NCI-H2081 treated with DMSO at 0.1 percent for 48 hours (cell line): ENCODE measurements around the gene TNFRSF1A.

Experiments
- DNase-seq: peaks from one replicate; lab custom pipeline; 2025; lab: John Stamatoyannopoulos, UW

Gene TNFRSF1A

GRCh38 chr12:6374028-6374785 lies 32.3 kb upstream of the TNFRSF1A start:
- no peak for DNase-seq

GRCh38 chr12:6373022-6373787 lies 31.3 kb upstream of the TNFRSF1A start:
- DNase-seq: peak; percentile 84

GRCh38 chr12:6372403-6373003 lies 30.6 kb upstream of the TNFRSF1A start:
- peak; percentile 33 for DNase-seq

DNA sequence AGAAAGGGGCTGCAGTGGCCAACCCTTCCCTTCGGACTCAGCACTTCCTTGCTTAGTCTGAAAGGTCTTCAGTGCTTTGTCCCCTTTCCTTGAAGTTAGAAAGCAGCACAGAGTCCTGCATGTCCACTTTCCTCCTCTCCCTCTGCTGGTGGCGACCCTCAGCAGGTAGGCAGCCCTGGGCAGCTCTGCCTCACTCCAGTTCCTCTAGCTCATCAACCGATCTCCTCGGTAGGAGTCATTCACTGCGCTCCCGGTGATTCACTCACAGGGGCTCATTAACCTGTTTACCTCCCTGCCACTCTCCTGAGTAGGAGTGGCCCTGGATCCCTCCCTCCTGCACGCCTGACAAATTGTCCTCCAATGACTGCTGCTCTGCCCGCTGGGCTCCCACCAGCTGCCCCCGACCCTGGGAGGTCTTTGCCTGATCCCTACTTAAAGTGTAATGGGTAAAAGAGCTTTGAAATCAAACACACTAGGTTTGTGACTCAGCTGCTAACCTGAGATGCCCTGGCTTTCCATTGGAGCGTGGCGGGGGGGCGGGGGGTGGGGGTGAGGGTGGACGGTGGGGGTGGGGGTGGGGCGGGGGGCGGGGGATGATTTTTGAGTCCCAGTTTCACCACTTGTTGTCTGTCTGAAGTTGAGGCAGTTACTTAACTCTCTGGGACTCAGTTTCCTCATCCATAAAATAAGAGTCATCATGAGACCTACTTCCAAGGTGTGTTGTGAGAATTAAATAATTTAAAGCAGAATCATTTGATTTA lies 29.3 kb upstream of the TNFRSF1A start:
- peak; percentile 88 for DNase-seq

DNA sequence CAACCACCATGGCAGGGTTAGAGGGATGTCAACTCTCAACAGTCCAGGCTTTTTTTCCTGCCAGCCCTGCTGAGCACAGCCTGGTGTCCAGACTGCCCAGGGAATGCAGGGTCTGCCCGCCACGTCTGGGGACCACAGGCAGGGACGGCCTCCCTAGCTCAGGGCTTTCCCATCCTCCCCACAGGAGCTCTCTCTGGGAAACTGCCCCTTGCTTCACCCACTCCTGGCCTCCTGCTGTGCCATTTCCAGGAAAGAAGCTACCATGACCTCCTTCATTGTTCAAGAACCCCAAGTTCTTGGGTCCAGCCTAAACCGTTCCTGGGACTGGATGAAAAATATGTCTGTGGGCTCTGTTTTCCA lies 28.7 kb upstream of the TNFRSF1A start:
- DNase-seq: no peak

DNA sequence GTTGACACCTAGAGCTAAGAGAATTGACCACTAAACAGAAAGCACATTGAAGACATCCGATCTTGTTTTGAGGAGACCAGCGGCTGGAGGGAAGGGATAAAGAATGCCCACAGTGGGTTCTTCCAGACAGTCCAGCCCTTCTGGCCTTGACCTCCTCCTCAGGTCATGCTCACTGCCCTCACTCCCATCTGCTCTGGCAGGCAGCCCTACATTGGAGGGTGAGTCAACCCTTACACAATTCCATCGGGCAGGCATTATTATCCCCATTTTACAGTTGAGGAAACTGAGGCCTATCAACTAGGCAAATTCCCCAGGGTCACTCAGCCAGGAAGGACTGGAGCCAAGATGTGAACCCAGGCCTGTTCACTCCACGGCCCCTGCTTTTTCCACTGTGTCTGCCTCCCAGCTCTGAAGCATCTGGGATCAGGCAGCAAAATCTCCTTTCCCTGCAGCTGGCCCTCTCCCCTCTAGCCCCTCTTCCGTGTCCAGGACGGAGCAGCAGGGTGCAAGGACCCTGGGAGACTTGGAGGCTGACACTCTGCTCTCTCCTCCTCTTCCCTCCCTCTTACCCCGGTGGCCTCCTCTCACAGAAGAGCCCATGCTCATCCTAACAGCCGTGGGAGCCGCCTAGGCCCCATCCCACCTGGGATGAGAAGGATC lies 28.2 kb upstream of the TNFRSF1A start:
- DNase-seq: no peak

DNA sequence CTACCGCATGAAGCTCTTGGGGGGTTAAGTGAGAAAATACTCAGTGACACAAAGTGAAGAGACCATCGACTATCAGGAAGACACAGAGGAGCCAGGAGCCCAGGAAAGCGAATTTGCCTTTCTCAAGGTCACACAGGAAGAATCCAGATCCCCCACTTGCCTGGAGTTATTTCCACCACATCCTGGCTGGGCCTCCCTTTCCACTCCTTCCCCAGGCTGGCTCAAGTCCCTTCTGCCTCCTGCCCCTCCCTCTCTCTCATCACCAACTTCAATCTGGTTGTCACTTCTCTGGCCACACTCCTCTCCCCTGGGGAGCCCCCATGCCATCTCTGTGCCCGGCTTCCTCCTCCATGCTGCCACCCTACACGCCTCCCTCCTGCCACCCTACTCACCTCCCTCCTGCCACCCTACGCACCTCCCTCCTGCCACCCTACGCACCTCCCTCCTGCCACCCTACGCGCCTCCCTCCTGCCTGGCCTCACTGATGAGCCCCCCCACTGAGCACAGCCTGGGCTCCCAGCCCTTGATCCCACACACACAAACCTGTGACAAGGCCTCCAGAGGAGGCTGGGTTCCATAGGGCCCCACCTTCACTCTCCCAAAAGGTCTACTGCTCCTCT lies 27.1 kb upstream of the TNFRSF1A start:
- no peak for DNase-seq

GRCh38 chr12:6367969-6368892 lies 26.4 kb upstream of the TNFRSF1A start:
- no peak for DNase-seq

DNA sequence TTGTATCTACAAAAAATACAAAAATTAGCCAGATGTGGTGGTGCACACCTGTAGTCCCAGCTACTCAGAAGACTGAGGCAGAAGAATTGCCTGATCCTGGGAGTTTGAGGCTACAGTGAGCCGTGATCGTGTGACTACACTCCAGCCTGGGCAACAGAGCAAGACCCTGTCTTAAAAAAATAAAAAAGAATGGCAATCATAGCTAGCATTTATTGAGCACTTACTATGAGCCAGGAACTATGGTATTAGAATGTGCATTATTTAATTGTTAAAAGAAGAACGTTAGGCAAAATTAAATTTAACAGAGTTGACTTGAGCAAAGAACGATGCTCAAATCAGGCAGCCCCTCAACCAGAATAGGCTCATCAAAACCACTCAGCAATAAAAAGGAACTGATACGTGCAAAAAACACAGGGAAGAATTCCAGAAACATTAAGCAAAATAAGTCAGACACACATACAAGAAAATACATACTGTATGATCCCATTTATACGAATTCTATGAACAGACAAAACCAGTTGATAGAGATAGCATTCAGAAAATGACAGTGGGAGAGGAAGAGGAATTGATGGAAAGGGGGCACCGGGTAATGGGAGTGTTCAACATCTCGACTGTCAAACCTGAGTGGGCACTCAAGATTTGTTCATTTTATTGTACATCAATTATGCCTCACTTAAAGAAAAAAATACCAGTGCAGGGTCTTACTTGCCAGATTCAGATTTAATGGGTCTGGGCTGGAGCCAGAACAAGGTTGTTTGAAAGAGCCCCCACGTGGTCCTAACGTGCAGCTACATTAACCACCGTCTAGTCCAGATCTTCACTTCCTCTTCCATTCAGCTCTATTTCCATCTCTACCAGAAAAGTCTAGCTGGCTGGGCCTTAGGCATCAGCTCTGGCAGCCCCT lies 25.4 kb upstream of the TNFRSF1A start:
- no peak for DNase-seq

DNA sequence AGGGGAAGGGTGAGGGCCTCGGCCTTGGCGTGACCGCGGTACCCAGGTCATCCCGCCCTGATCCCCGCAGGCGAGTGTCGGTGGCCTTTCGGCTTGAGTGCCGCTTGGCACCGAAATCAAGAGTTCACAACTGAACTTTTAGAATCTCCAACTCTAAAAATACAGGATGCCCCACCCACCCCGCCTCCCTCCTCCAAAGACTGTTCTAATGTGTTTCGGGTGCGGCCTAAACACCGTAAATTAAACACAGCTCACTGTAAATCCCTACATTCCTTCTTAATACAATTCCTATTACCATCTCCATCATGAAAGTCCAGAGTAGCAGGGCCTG lies 22.1 kb upstream of the TNFRSF1A start:
- DNase-seq: no peak

GRCh38 chr12:6363330-6364043 lies 21.6 kb upstream of the TNFRSF1A start:
- DNase-seq: no peak

DNA sequence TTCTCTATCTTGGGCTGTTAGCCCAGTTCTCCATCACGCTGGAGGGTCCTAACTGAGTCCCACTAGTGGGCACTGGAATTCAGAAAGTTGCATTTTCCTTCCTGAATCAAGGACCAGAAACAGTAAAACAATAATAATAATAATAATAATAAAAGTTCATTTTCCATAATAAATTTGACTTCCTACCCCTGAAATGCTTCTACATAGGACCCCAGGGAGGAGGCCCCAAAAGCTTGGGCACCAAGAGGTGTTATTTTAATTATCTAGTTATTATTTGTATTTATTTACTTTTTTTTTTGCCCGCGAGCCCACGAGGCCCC lies 21.1 kb upstream of the TNFRSF1A start:
- no peak for DNase-seq

DNA sequence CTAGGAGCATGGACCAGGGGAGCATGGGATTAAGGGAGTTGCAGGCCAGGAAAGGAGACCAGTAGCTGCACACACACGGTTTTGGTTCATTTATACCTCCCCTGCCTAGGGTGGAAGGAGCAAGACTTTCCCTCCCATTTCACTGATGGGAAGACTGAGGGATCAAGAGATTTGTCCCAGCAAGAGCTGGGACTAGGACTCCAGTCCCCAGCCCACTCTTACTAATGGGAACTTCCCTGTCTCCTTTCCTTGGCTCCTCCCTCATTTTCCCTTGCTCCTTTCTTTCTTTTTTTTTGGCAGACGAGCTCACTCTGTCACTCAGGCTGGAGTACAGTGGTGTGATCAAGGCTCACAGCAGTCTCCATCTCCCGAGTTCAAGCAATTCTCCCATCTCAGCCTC lies 20.5 kb upstream of the TNFRSF1A start:
- DNase-seq: no peak

DNA sequence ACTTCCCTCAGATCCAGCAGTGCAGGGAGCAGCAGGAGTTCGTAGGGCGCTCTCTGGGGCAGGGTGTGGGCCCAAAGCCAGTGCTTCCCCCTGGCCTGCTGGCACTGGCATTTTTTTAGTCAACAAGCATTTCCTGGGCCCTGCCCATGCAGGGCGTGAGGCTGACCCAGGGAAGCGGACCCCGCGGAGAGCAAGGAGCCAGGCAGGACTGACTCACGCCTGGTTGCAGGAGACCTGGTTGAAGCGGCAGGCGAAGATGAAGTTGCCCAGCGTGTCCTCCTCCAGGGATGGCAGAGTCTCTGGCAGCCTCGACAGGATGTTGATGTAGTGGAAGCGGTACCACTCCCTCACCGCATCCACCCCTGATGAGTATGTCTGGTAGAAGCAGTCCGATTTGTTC lies 20.0 kb upstream of the TNFRSF1A start:
- DNase-seq: no peak

GRCh38 chr12:6360578-6361490 lies 19.0 kb upstream of the TNFRSF1A start:
- DNase-seq: no peak

DNA sequence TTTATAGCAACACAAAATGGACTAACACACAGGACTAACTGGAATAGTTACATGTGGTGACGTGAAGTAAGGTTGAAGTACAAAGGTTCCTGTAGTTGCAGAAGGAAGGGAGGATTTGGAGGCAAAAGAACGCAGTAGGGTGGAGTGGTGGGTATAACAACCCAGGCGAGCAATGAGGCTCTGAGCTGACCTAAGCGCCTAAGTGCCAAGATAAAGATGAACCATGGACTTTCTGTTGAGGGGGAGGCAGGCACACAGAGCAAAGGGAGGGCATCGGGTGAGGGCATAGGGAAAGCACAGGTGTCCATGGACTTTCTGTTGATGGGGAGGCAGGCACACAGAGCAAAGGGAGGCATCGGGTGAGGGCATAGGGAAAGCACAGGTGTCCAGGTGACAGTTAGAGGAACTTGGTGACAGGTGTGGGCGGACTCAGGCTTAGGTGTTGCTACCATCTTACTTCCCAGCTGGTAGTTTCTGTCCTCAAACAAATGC lies 18.2 kb upstream of the TNFRSF1A start:
- DNase-seq: no peak

DNA sequence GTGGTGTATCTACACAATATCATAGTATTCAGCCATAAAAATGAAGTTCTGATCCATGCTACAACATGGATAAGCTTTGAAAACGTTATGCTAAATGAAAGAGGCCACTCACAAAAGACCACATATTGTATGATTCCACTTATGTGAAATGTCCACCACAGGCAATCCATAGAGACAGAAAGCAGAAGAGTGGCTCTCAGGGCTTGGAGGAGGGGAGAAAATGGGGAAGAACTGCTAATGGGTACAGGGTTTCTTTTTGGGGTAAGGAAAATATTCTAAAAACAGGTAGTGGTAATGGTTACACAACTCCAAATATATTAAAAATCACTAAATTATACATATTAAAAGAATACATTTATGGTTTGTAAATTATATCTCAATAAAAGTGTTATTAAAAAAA lies 17.0 kb upstream of the TNFRSF1A start:
- DNase-seq: no peak

DNA sequence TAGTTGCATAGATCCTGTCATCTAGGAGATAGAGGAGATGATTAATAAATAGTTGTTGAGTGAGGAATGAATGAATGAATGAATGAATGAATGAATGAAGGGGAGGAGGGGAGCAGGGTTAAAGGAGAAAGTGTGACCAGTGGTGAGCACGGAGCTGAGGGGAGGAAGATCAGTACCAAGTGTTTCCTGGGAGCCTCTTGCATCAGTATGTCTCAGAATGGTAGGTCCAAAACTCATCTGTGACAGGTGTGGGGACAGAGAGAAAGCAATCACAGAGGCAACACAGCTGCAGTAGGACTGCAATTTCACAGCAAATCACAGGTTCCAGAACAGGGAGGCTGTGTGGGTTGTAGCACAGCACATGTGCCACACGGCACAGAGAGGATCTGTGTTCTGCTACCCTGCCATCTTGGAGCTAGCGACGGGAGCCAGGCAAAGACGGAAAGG lies 14.5 kb upstream of the TNFRSF1A start:
- DNase-seq: no peak
